WTC11 (cell line): ENCODE data around the gene DBNL. TPM values are rescaled to one million over a fixed set of nuclear protein-coding genes. Genes with fewer than 3 reads are reported as not detected.

Experiments
- ATAC-seq: fragments of 200-7000 bp; cut with Tn5 transposase; 2 replicates; pipeline ENCODE4 v1.10.0; 2021; ENCODE audit warnings: mild to moderate bottlenecking, moderate library complexity
- CTCF ChIA-PET: fragments of 300-600 bp; sonication (Branson Sonifier 250); formaldehyde crosslinking; loops from one replicate; lab custom pipeline; 2021; ENCODE audit warnings: antibody characterized with exemption; lab: Charles Lee
- POLR2A ChIA-PET: fragments of 350-600 bp; sonication (Branson Sonifier 250); formaldehyde crosslinking; loops from one replicate; lab custom pipeline; 2021; ENCODE audit warnings: antibody characterized with exemption; lab: Charles Lee
- DNase-seq: peaks from one replicate; pipeline ENCODE4 v3.0.0; 2021; ENCODE audit warnings: low spot score
- H3K27ac Mint-ChIP-seq: 2 replicates; pipeline ENCODE4 v1.8.0; 2021; ENCODE audit warnings: mixed read lengths
- H3K27me3 Mint-ChIP-seq: 2 replicates; pipeline ENCODE4 v1.8.0; 2021; ENCODE audit warnings: low read depth, mild to moderate bottlenecking, moderate library complexity, mixed read lengths
- H3K36me3 Mint-ChIP-seq: 2 replicates; pipeline ENCODE4 v1.8.0; 2021; ENCODE audit warnings: mixed read lengths
- H3K4me1 Mint-ChIP-seq: 2 replicates; pipeline ENCODE4 v1.8.0; 2022; ENCODE audit warnings: mixed read lengths
- H3K4me3 Mint-ChIP-seq: 2 replicates; pipeline ENCODE4 v1.8.0; 2021; ENCODE audit warnings: mild to moderate bottlenecking, moderate library complexity, mixed read lengths
- H3K9me3 Mint-ChIP-seq: 2 replicates; pipeline ENCODE4 v1.8.0; 2021; ENCODE audit warnings: mixed read lengths
- CBFB ChIP-seq: sonication (generic); formaldehyde crosslinking; IDR thresholded peaks from 2 replicates; pipeline ENCODE4 v1.8.1; 2022; ENCODE audit warnings: mild to moderate bottlenecking, low read depth, missing genetic modification reagents
- ERG ChIP-seq: fragments of 250-450 bp; sonication (Bioruptor Pico); IDR thresholded peaks from 2 replicates; pipeline ENCODE4 v1.8.0; 2021; ENCODE audit warnings: mild to moderate bottlenecking
- FOXJ3 ChIP-seq: sonication (generic); formaldehyde crosslinking; IDR thresholded peaks from 2 replicates; pipeline ENCODE4 v1.9.0; 2021; ENCODE audit warnings: missing genetic modification reagents, mild to moderate bottlenecking, borderline replicate concordance
- FOXP4 ChIP-seq: sonication (generic); formaldehyde crosslinking; IDR thresholded peaks from 2 replicates; pipeline ENCODE4 v1.8.0; 2022; ENCODE audit warnings: mild to moderate bottlenecking, missing genetic modification reagents
- IRF2 ChIP-seq: sonication (generic); formaldehyde crosslinking; IDR thresholded peaks from 2 replicates; pipeline ENCODE4 v1.8.0; 2022; ENCODE audit warnings: low read depth, missing genetic modification reagents, borderline replicate concordance
- NFATC4 ChIP-seq: fragments of 250-450 bp; sonication (Bioruptor Pico); IDR thresholded peaks from 2 replicates; pipeline ENCODE4 v1.9.0; 2021; ENCODE audit warnings: mild to moderate bottlenecking
- NR1H2 ChIP-seq: sonication (generic); formaldehyde crosslinking; IDR thresholded peaks from 2 replicates; pipeline ENCODE4 v1.9.0; 2021; ENCODE audit warnings: mild to moderate bottlenecking, moderate library complexity, missing genetic modification reagents
- NR3C1 ChIP-seq: sonication (generic); formaldehyde crosslinking; conservative IDR thresholded peaks from 2 replicates; pipeline ENCODE4 v1.8.1; 2023; ENCODE audit warnings: low read depth, mild to moderate bottlenecking, missing genetic modification reagents
- OVOL2 ChIP-seq: fragments of 250-450 bp; sonication (Bioruptor Pico); IDR thresholded peaks from 2 replicates; pipeline ENCODE4 v1.9.0; 2021; ENCODE audit warnings: mild to moderate bottlenecking, borderline replicate concordance
- PRDM15 ChIP-seq: sonication (generic); formaldehyde crosslinking; IDR thresholded peaks from 2 replicates; pipeline ENCODE4 v1.8.0; 2022; ENCODE audit warnings: missing genetic modification reagents
- PREB ChIP-seq: sonication (generic); formaldehyde crosslinking; IDR thresholded peaks from 2 replicates; pipeline ENCODE4 v1.8.1; 2022; ENCODE audit warnings: mild to moderate bottlenecking, missing genetic modification reagents, moderate library complexity, borderline replicate concordance
- RORB ChIP-seq: fragments of 250-450 bp; sonication (Bioruptor Pico); IDR thresholded peaks from 2 replicates; pipeline ENCODE4 v1.9.0; 2021; ENCODE audit warnings: mild to moderate bottlenecking
- ZNF423 ChIP-seq: fragments of 250-450 bp; sonication (Bioruptor Pico); IDR thresholded peaks from 2 replicates; pipeline ENCODE4 v2.1.2; 2022; ENCODE audit warnings: mild to moderate bottlenecking, moderate library complexity
- ZNF532 ChIP-seq: fragments of 250-450 bp; sonication (Bioruptor Pico); IDR thresholded peaks from 2 replicates; pipeline ENCODE4 v1.9.0; 2021; ENCODE audit warnings: mild to moderate bottlenecking, borderline replicate concordance
- ZSCAN18 ChIP-seq: fragments of 250-450 bp; sonication (Bioruptor Pico); IDR thresholded peaks from 2 replicates; pipeline ENCODE4 v2.1.2; 2022; ENCODE audit warnings: mild to moderate bottlenecking, moderate library complexity
- total RNA-seq: library from RNA; stranded (reverse); gene quantifications from 3 replicates; pipeline ENCODE4 v1.2.3, GENCODE V29; 2021

DBNL gene
- total RNA-seq, 1 experiment from 2014 or later, result 36.1 TPM

- TF ChIP-seq PRDM15 (CRISPR knock-in tag) (no peak), FOXJ3 (CRISPR knock-in tag) (no peak), NFATC4 (CRISPR knock-in tag) (no peak), PREB (CRISPR knock-in tag) (no peak), ZSCAN18 (no peak), NR1H2 (CRISPR knock-in tag) (no peak), NR3C1 (CRISPR knock-in tag) (no peak), ERG (no peak), RORB (CRISPR knock-in tag) (no peak)
These were observed 56.2 kb downstream of the DBNL start (continued) for GRCh38 chr7:44100458-44101302.

- Mint-ChIP-seq H3K4me1 (peaks cover 15% of the 10 kb centered on the region), H3K36me3 (0 out of 2 replicates have a peak, but pooled peaks cover 2% of the 10 kb centered on the region), H3K4me3 (no peak overlapping the region), H3K27ac (no peak overlapping the region), H3K27me3 (peaks cover 27% of the 10 kb centered on the region), H3K9me3 (no peaks in the 10 kb centered on the region)
- no peak for DNase-seq
- TF ChIP-seq IRF2 (CRISPR knock-in tag) (no peak), OVOL2 (CRISPR knock-in tag) (no peak), ZNF532 (no peak), CBFB (CRISPR knock-in tag) (no peak), ZNF423 (CRISPR knock-in tag) (no peak), FOXP4 (CRISPR knock-in tag) (no peak)
- ATAC-seq, result no peak
- CTCF ChIA-PET, result interaction anchor here (0.6 to 1.0 kb wide), 4 partner anchors 35 to 141 kb away, joined by 3 to 4 read pairs (median 3); no protein-coding TSS in a partner anchor
- POLR2A ChIA-PET, result interaction anchor here (0.6 to 0.8 kb wide), 2 partner anchors 16 to 37 kb away, joined by 3 to 4 read pairs; no protein-coding TSS in a partner anchor
These were observed 56.9 kb downstream of the DBNL start for GRCh38 chr7:44101303-44101965.
